M059J (cell line): ENCODE measurements around the gene TMEM151A. TPM values are rescaled to one million over a fixed set of nuclear protein-coding genes. Genes with fewer than 3 reads are reported as not detected.

Experiments
- DNase-seq: peaks from one replicate; pipeline ENCODE4 v3.0.0-alpha.2; 2012; ENCODE audit warnings: low read depth
- total RNA-seq: library from RNA; depleted of rRNA; stranded (reverse); fragments of >200 nt; shearing (Covaris generic); gene quantifications from 2 replicates; pipeline ENCODE4 v1.2.3, GENCODE V29; 2014; rRNA removed

TMEM151A gene
- total RNA-seq, 1 experiment from 2014 or later: not detected

DNA sequence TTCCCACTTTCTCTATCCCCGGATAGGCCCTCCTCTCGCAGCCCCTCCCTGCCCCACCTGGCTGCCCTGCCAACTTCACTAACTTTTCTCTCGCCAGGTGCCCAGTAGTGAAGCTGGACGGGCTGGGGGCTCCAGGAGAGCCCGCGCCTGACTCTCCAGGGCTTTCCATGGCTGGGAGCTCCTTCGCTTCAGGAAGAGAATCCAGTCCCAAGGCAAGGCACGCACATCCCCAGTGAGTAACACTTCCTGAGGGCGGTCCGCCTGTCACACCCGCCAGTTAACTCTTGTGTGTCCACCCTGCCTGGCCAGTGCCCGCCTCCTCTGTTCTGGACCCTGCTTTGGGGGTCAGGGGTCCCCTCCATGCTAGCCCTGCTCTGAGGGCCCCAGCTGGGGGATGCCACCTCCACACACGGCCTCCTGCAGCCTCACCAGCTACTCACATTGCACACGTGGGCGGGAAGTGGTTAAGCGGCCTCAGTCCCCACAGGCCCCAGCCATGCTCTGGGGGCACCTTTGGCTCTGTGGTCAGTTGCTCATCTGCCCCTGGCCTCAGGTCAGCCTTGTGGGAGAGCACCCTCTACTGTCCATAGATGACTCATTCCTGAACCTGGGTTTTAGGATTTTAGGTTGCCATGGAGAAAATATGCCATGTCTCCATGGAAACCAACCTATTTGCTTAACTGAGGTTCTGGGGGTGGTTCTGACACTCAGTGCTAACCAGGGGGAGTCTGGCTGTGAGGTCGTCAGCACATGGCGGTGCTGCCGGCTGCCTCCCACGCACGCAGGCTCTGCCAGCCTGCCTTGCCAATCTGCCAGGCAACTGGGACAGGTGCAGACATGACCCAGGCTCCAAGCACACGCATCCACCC is 44.8 kb downstream of the TMEM151A start, which contains the start of gene RIN1:
Gene RIN1, minus strand, starts transcription at position 201 of the 869 bp plus-strand sequence. Its CDS starts 32 bp downstream, at position 169.
- peak; percentile 100 for DNase-seq

DNA sequence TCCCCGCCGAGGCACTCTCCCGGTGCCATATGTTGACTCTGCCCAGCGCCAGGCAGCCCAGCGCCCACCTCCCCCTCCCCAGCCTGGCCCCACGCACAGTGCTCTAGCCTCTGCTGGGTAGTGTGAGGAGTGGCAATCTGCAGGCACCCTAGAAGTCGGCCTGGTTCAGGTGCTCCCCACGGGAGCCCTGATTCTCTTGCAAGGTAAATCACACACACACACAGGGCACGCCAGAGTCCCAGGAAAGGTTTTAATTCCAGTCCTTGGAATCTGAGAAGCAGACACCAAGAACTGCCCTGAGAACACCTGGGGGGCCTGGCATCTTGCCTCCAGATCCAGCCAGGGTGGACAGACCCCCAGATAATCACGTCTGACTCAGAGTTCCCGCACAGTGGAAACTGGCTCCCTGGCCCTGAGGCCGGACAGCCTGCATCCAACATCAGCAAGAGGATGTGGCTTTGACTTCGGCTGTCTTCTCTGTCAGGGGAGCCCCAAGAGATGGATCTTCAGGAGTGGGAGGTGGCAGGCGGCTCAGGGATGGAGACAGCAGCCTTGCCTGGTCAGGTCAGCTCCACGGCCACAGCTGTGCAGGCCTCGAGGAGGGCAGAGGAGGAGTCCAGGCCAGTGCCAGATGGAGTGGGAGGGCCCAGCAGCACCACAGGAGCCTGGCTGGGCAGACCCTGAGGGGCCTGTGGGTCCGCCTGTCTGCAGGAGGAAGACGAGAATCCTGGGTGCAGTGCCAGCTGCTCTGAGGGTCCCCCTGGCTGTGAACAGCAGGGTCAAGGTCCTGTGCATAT is 45.6 kb downstream of the TMEM151A start:
- DNase-seq: peak; percentile 70

DNA sequence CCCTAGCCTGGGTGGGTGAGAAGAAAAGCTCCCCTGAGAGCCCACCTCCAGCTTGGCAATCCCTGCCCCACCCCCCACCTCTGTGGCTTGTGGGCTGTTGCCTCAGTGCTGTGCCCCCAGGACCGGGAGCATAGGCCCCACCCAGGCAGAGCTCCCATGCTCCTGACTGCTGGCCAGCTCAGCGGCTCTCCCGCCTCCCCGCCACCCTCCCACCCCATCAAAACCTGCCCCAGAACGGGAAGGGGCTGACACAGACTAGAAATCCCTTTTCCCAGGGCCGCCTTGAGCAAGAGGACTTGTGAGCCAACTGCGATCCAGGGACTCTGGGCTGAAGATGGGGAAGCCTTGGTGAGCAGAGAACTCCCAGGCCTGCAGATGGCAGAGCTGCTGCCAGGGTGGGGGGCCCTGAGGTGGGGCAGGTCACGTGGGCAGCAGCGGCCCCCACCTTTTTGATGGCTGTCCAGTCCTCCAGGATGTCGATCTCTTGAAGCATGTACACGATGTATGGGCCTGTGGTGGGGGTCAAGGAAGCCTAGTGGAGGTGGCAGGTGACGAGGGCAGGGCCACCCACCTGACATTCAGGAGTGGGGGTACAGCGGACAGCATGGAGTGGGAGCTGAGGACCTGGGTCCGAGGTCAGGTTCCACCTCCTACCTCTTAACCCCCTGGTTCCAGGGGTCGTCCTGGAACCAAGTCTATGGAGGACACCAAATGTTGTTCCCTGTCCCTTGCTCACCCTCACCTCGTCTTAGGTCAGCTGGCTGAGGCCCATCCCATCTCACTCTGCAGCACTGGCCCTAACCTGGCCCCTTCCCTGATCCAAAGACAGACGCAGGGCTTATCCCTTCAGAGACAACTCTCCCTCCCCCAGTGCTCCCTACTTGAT is 46.8 kb downstream of the TMEM151A start:
- no peak for DNase-seq

DNA sequence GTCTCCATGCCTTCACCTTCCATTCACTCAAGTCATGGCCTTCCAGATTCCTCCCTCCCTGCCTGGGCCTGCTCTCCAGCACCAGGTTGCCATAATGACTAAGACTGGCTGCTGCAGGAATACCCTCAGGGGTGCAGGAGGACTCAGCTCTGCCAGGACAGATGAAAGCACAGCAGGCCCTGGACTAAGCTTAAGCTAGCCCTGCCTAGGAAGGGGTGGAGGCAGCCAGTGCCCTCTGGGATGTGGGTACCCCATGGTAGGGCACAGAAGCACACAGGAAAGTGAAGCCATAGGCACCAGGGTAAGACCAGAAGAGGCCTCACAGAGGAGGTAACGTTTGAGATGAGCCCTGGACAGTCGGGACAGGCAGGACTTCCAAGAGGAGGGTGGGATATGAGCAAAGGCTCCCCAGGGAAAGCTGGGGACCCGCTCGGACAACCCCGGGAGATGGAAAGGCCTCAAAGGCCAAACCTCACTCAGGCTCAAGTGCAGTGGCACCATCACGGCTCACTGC is 47.5 kb downstream of the TMEM151A start:
- DNase-seq: peak; percentile 91

DNA sequence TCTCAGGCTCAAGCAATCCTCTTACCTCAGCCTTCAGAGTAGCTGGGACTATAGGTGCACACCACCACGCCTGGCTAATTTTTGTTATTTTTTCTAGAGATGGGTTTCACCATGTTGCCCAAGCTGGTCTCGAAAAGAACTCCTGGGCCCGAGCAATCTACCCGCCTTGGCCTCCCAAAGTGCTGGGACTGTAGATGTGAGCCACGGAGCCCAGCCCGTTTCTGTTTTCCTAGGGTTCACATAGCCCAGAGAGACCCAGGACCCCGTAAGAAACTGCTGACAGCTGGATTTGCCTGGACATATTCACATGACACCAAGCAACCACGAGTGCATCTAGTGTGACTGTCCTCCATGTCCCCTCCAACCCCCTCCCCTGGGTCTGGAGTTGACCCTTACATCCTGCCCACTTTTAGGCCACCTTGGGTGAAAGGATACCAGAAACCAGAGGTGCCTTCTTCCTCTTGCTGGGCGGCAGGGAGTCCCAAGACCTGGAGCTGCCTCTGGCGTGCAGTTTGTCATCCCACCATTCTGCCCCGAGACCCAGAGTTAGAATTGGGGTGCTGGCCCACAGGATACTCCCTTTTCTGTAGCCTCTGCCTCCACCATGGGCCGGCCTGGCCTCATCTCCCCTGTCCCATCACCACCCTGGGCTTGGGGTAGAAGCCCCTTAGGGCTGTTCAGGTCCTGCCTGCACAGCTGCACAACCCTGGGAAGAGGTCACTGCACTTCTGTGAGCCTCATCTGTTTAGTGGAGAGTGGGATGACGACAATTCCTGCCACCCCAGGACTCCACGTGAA is 48.2 kb downstream of the TMEM151A start:
- no peak for DNase-seq

DNA sequence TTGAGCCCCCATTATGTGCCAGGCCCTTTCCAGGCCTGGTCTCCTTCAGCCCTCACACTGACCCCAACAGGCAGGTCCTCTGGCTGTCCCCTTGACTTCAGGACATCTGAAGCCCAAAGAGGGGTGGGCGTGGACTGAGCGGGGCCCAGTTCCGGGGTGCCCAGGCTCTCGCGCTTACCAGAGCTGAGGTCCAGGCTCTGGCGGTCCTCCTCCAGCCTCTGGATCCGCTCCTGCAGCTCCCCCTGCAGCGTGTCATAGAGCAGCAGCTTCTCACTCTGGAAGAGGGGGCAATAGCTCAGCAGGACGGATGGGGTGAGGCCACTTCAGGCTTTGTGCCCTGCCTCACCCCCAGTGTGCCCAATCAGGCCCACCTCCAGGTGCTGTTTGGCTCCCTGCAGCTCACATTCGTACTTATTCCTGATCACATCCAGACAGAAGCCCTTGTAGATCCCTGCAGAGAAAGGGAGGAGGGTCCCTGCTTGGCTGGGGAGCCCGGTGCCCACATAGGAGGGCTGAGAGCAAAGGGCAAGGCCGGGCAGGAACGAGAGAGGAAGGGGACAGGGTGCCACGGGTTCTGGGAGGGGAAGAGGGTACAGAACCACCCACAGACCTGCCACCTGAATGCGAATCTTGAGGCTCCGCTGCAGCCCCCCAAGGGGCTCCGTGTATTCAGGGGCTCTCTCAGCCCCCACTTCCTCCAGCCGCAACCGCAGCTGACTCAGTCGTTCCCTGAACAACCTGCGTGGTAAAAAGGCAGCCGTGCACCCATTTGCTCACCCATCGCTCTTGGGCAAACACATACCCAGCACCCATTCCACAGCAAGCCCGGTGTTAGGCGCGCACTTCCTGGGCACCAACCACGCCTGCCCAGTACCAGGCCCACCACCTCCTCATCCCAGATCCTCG is 49.2 kb downstream of the TMEM151A start:
- DNase-seq: no peak

DNA sequence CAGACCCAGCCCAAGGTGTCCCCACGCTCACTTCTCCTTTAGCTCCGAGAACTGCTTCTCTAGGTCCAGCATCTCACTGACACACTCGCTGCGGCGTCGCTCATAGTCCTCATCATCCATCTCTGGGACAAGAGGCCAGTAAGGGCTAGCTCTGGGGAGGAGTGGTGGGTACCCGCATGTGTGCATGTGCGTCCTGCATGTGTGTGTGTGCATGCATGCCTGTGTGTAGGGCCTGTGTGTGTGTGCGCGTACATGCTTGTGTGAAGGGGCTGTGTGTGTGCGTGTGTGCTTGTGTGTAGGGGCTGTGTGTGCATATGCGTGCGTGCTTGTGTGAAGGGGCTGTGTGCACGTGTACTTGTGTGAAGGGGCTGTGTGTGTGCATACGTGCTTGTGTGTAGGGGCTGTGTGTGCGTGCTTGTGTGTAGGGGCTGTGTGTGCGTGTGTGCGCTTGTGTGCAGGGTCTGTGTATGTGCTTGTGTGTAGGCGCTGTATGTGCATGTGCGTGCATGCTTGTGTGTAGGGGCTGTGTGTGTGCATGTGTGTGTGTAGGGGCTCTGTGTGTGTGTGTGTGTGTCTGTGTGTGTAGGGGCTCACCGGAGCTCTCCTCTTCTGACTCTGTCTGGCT is 49.9 kb downstream of the TMEM151A start:
- DNase-seq: no peak

DNA sequence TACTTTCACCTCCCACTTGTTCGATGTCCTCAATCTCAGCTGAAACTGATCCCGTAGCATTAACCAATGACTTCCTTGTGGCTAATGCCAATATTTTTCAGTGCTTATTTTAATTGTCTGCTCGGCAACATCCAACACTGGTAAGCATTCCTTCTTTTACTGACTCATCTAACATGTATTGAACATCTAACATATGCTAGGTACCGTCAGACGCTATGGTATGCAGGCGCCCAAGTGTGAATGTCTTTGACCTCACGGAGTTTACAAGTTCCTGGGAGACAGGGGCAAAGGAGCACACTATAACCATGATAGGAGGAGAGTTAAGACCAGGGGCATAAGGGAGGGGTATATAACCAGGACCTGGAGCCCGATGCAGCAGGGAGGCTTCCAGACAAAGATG is 51.5 kb downstream of the TMEM151A start:
- no peak for DNase-seq

DNA sequence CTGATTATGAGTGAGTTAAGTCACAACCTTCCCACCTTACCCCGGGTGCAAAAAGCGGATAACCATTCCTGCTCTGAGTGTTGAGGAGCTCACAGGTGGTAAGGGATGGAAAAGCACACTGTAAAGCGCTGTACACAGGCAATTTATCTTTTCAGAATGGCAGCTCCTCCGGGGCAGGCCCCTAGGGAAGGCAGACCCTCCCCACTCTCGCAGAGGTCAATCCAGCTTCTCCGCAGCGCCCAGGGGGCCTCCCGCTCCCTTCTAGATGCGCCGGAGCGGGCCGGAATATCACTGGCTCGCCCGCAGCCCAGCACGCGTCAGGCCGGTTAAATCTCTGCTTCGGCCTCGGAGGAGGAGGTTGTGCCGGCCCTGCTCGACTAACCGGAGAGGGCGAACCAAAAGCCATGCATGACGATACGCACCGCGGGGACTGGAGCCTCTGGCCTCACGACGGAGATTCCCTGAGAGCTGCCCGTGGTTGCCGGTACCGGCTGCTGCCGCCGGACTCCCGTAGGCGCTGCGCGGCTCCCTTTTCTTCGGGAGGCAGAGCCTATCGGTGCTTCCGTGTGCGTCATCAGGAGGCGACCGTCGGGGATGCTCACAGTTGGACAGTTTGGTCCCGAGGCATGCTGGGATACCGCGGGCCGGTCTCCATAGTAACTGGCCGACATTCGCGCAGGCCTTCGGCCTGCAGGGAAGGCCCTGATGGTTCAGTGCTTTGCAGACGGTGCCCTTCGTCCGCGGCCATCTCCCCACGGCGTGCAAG is 53.0 kb downstream of the TMEM151A start, which contains the start of gene BRMS1:
Gene BRMS1, minus strand, starts transcription at position 555 of the 766 bp plus-strand sequence. CDS start 2,870 bp downstream, outside the sequence.
- peak; percentile 97 for DNase-seq

DNA sequence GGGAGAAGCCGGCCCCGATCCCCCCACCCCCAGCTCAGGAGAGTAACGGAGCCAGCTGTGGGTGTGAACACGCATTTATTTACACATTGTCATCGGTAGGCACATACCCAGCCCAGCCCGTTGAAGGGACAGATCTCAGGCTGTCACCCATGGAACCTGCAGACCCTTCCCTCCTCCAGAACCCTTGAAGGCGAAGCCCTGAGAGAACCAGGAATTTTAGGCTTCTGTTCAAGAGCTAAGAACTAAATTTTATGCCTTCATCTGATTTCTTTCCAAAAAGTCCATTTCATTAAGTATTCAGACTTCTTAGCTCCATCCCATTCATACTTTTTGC is 53.6 kb downstream of the TMEM151A start:
- no peak for DNase-seq

Other genes with a start within 250 kb of the TMEM151A start
- not detected in 2 replicates for gene GAL3ST3, start 242.7 kb upstream of the TMEM151A start, total RNA-seq
- gene SF3B2, start 239.5 kb upstream of the TMEM151A start, total RNA-seq: 164 and 233 TPM in 2 replicates
- gene PACS1, start 221.6 kb upstream of the TMEM151A start, total RNA-seq: 24.2 and 32.7 TPM in 2 replicates
- 15.1 and 17.6 TPM in 2 replicates for gene KLC2, start 34.2 kb upstream of the TMEM151A start, total RNA-seq
- 189 and 209 TPM in 2 replicates for gene RAB1B, start 23.3 kb upstream of the TMEM151A start, total RNA-seq
- 2.0 and 3.4 TPM in 2 replicates for gene CNIH2, start 13.7 kb upstream of the TMEM151A start, total RNA-seq
- gene YIF1A, start 2.8 kb upstream of the TMEM151A start, total RNA-seq: 197 and 221 TPM in 2 replicates
- not detected in 2 replicates for gene CD248, start 25.1 kb downstream of the TMEM151A start, total RNA-seq
- 13.5 and 19.6 TPM in 2 replicates for gene RIN1, start 44.5 kb downstream of the TMEM151A start, total RNA-seq
- 80.9 and 93.6 TPM in 2 replicates for gene BRMS1, start 53.2 kb downstream of the TMEM151A start, total RNA-seq
- gene B4GAT1, start 55.7 kb downstream of the TMEM151A start, total RNA-seq: 33.0 and 40.3 TPM in 2 replicates
- gene SLC29A2, start 79.9 kb downstream of the TMEM151A start, total RNA-seq: 1.6 and 6.1 TPM in 2 replicates
- not detected in 2 replicates for gene NPAS4, start 129.1 kb downstream of the TMEM151A start, total RNA-seq
- gene MRPL11, start 147.0 kb downstream of the TMEM151A start, total RNA-seq: 57.9 and 80.2 TPM in 2 replicates
- 8.7 and 11.9 TPM in 2 replicates for gene PELI3, start 175.0 kb downstream of the TMEM151A start, total RNA-seq
- 60.3 and 106 TPM in 2 replicates for gene DPP3, start 188.5 kb downstream of the TMEM151A start, total RNA-seq
- gene BBS1, start 218.7 kb downstream of the TMEM151A start, total RNA-seq: 24.6 and 34.3 TPM in 2 replicates